IMR-90 (cell line): ENCODE data around the gene DPM1. TPM values are rescaled to one million over a fixed set of nuclear protein-coding genes. Genes with fewer than 3 reads are reported as not detected.
"Not testable (repeated sequence)": the region's sequence is repeated elsewhere in the genome, so short reads cannot be mapped to it uniquely, and the experiment has no call there.

Experiments
- ATAC-seq: fragments of 200-7000 bp; cut with Tn5 transposase; 2 replicates; pipeline ENCODE4 v1.9.1; 2020; ENCODE audit warnings: low read depth, mild to moderate bottlenecking, moderate library complexity
- BruUV-seq: library from RNA; stranded (reverse); fragments of 400-500 nt; replicated peaks from 2 replicates; lab custom pipeline; 2021; lab: Mats Ljungman, UMichigan
- CTCF ChIA-PET: fragments of 300-600 bp; formaldehyde crosslinking; extraction: SDS; loops from one replicate; lab custom pipeline; 2021; ENCODE audit warnings: antibody characterized with exemption; lab: Yijun Ruan, JAX
- POLR2A ChIA-PET: fragments of 300-600 bp; sonication (Branson Sonifier 250); formaldehyde crosslinking; loops from one replicate; lab custom pipeline; 2022; ENCODE audit warnings: antibody characterized with exemption; ENCODE audit not compliant: unreplicated experiment; lab: Charles Lee
- DNase-seq: peaks from one replicate; pipeline ENCODE4 v3.0.0; 2013
- H2AFZ ChIP-seq: replicated peaks from 2 replicates; pipeline ENCODE3; 2013; ENCODE audit warnings: low read length, mild to moderate bottlenecking; ENCODE audit not compliant: poor library complexity
- H2AK5ac ChIP-seq: 2 replicates; pipeline ENCODE4 v1.6.1; 2013; ENCODE audit warnings: low read depth, low read length, inconsistent platforms
- H2AK9ac ChIP-seq: replicated peaks from 2 replicates; pipeline ENCODE3; 2013; ENCODE audit warnings: mild to moderate bottlenecking, low read depth, low read length, moderate library complexity; ENCODE audit not compliant: poor library complexity
- H2BK120ac ChIP-seq: 2 replicates; pipeline ENCODE4 v1.6.1; 2013; ENCODE audit warnings: low read depth, low read length, inconsistent platforms
- H2BK15ac ChIP-seq: 3 replicates; pipeline ENCODE4 v1.6.1; 2013; ENCODE audit warnings: low read depth, low read length, inconsistent platforms
- H2BK20ac ChIP-seq: 2 replicates; pipeline ENCODE4 v1.6.1; 2013; ENCODE audit warnings: low read depth, mild to moderate bottlenecking, inconsistent platforms, low read length, moderate library complexity
- H2BK5ac ChIP-seq: 2 replicates; pipeline ENCODE4 v1.6.1; 2013; ENCODE audit warnings: mild to moderate bottlenecking, low read depth, low read length, inconsistent platforms; ENCODE audit not compliant: poor library complexity, severe bottlenecking
- H3K14ac ChIP-seq: replicated peaks from 2 replicates; pipeline ENCODE4 v1.6.1; 2013; ENCODE audit warnings: low read depth, low read length, inconsistent platforms
- H3K18ac ChIP-seq: 2 replicates; pipeline ENCODE4 v1.6.1; 2013; ENCODE audit warnings: low read depth, low read length, control low read depth
- H3K23ac ChIP-seq: 2 replicates; pipeline ENCODE4 v1.6.1; 2013; ENCODE audit warnings: low read depth, low read length, inconsistent platforms
- H3K27ac ChIP-seq: 2 replicates; pipeline ENCODE4 v1.5.1; 2013; ENCODE audit warnings: mild to moderate bottlenecking, control low read depth, low read length; ENCODE audit not compliant: insufficient read depth
- H3K27me3 ChIP-seq: 2 replicates; pipeline ENCODE4 v1.6.1; 2013; ENCODE audit warnings: low read length; ENCODE audit not compliant: control insufficient read depth, insufficient read depth
- H3K36me3 ChIP-seq: 2 replicates; pipeline ENCODE4 v1.6.1; 2013; ENCODE audit warnings: low read length, mixed read lengths; ENCODE audit not compliant: control insufficient read depth, insufficient read depth
- H3K4ac ChIP-seq: 2 replicates; pipeline ENCODE4 v1.6.1; 2013; ENCODE audit warnings: low read depth, low read length, inconsistent platforms
- H3K4me1 ChIP-seq: 2 replicates; pipeline ENCODE4 v1.6.1; 2013; ENCODE audit warnings: low read length, mixed read lengths; ENCODE audit not compliant: control insufficient read depth, insufficient read depth
- H3K4me2 ChIP-seq: 2 replicates; pipeline ENCODE4 v1.6.1; 2013; ENCODE audit warnings: low read depth, mild to moderate bottlenecking, control low read depth, low read length, moderate library complexity
- H3K4me3 ChIP-seq: 2 replicates; pipeline ENCODE4 v1.5.1; 2013; ENCODE audit warnings: low read depth, mild to moderate bottlenecking, control low read depth, low read length, moderate library complexity; ENCODE audit not compliant: insufficient read depth
- H3K56ac ChIP-seq: 2 replicates; pipeline ENCODE4 v1.6.1; 2013; ENCODE audit warnings: low read length, inconsistent platforms; ENCODE audit not compliant: insufficient read depth; ENCODE audit errors: extremely low read depth
- H3K79me1 ChIP-seq, 2 experiments: 2 replicates each; pipeline ENCODE4 v1.6.1; 2013; ENCODE audit warnings: low read length in 2 of 2, inconsistent platforms in 1 of 2, low read depth in 1 of 2
- H3K9ac ChIP-seq: 2 replicates; pipeline ENCODE4 v1.6.1; 2013; ENCODE audit warnings: low read depth, low read length, control low read depth
- H3K9me1 ChIP-seq: 2 replicates; pipeline ENCODE4 v1.6.1; 2013; ENCODE audit warnings: low read length, inconsistent platforms; ENCODE audit not compliant: insufficient read depth
- H3K9me3 ChIP-seq: 2 replicates; pipeline ENCODE4 v1.6.1; 2013; ENCODE audit warnings: low read length; ENCODE audit not compliant: control insufficient read depth, insufficient read depth
- H4K20me1 ChIP-seq: 2 replicates; pipeline ENCODE4 v1.6.1; 2013; ENCODE audit warnings: low read length, inconsistent platforms; ENCODE audit not compliant: insufficient read depth
- H4K5ac ChIP-seq: 2 replicates; pipeline ENCODE4 v1.6.1; 2013; ENCODE audit warnings: mild to moderate bottlenecking, low read depth, low read length, control low read depth
- H4K8ac ChIP-seq, 2 experiments: 2 replicates each; pipeline ENCODE4 v1.6.1; 2013; ENCODE audit warnings: low read depth in 2 of 2, low read length in 2 of 2, control low read depth in 1 of 2, inconsistent platforms in 1 of 2
- H4K91ac ChIP-seq: 2 replicates; pipeline ENCODE4 v1.6.1; 2013; ENCODE audit warnings: low read depth, low read length, inconsistent platforms; ENCODE audit not compliant: insufficient read depth
- WGBS, 2 experiments: methylation state at CpG; one replicate each; pipeline versions ENCODE4 v1.1.5 to v1.1.7; 2013; ENCODE audit warnings: missing lambda C conversion rate in 2 of 2; ENCODE audit not compliant: insufficient read length in 1 of 2; ENCODE audit errors: extremely low coverage in 2 of 2; 5-methylcytosine and 5-hydroxymethylcytosine counted together
- dilution Hi-C: fragments of 300-500 bp; cut with HindIII; formaldehyde crosslinking; loops from one replicate; pipeline ENCODE4 v1.14.3; 2018; ENCODE audit warnings: low sequenced_read_pairs; ENCODE audit not compliant: unreplicated experiment
- in situ Hi-C: fragments of 300-500 bp; cut with MboI; formaldehyde crosslinking; loops from 3 replicates; pipeline ENCODE4 v1.14.3; 2019; ENCODE audit warnings: low sequenced_read_pairs, inconsistent platforms, mixed read lengths
- intact Hi-C: fragments of 100-400 bp; cut with micrococcal nuclease; formaldehyde crosslinking; loops from 2 replicates; pipeline ENCODE4 v1.10.0; 2022
- polyA plus RNA-seq, 3 experiments: library from polyadenylated mRNA; depleted of rRNA; stranded (reverse); fragments of >200 nt; gene quantifications; 2 replicates each; pipeline ENCODE4 v1.2.3, GENCODE V29; 2012; ENCODE audit warnings: low replicate concordance in 1 of 3
- total RNA-seq: library from RNA; depleted of rRNA; stranded (reverse); fragments of >200 nt; gene quantifications from 2 replicates; pipeline ENCODE4 v1.2.3, GENCODE V29; 2012
- TF ChIP-seq, protein P1 (sequence below): conservative IDR thresholded peaks from 2 replicates; pipeline ENCODE4 v1.5.1; 2012; ENCODE audit warnings: mild to moderate bottlenecking, low read depth, low read length, improper control_type of control experiment
- TF ChIP-seq, protein P2 (sequence below): fragments of 150-350 bp; IDR thresholded peaks from 2 replicates; pipeline ENCODE4 v1.6.1; 2017; ENCODE audit warnings: mild to moderate bottlenecking, antibody characterized with exemption, low read length, low read depth

The DPM1 gene
- total and polyA plus RNA-seq, 2 of the 4 experiments (the other 2 are of a cell fraction), result 59.1 to 89.1 TPM

DNA sequence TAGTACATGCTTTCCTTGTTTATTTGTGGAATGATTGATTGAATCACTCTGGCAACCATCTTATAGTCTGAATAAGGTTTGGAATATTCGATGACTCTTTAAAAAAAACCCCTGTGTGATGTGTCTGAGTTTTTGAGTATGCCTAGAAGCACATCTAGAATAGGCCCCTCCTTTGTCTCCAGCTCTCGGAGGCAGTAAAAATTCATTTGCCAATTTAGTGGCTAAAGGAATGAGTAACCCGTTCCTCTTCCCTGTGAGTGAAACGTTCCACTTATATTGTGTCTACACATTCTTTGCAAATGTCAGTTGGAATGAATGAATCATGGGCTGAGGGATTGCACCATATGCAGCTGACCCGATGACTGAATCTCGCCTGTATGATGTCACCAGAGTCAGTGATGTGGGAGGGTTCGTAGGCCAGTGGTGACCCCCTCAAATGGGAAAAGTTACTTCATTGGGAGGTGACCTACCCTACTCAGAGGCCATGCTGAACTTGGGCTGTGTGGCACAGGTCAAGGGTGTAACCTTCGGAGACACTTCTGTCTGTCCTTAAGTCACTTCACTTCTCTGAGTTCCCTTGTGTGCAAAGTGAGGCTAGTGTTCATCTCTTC is 21.8 kb upstream of the DPM1 start (continued):
- TF ChIP-seq, protein P1, sequence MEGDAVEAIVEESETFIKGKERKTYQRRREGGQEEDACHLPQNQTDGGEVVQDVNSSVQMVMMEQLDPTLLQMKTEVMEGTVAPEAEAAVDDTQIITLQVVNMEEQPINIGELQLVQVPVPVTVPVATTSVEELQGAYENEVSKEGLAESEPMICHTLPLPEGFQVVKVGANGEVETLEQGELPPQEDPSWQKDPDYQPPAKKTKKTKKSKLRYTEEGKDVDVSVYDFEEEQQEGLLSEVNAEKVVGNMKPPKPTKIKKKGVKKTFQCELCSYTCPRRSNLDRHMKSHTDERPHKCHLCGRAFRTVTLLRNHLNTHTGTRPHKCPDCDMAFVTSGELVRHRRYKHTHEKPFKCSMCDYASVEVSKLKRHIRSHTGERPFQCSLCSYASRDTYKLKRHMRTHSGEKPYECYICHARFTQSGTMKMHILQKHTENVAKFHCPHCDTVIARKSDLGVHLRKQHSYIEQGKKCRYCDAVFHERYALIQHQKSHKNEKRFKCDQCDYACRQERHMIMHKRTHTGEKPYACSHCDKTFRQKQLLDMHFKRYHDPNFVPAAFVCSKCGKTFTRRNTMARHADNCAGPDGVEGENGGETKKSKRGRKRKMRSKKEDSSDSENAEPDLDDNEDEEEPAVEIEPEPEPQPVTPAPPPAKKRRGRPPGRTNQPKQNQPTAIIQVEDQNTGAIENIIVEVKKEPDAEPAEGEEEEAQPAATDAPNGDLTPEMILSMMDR, result no peak
- TF ChIP-seq, protein P2, sequence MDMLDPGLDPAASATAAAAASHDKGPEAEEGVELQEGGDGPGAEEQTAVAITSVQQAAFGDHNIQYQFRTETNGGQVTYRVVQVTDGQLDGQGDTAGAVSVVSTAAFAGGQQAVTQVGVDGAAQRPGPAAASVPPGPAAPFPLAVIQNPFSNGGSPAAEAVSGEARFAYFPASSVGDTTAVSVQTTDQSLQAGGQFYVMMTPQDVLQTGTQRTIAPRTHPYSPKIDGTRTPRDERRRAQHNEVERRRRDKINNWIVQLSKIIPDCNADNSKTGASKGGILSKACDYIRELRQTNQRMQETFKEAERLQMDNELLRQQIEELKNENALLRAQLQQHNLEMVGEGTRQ, result peak; percentile 11; the same call in 1 of the 2 replicates

DNA sequence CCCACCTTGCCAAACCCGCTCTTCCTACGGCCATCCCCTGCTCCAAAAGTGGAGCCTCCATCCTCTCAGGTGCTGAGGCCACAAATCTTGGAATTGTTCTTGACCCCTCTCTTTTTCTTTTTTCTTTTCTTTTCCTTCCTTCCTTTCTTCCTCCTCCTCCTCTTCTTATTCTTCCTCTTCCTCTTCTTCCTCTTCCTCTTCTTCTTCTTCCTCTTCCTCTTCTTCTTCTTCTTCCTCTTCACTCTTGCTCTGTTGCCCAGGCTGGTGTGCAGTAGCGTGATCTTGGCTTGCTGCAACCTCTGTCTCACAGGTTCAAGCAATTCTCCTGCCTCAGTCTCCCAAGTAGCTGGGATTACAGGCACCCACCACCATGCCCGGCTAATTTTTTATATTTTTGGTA is 20.2 kb upstream of the DPM1 start:
- H4K91ac ChIP-seq, H3K4ac ChIP-seq, H4K20me1 ChIP-seq, BruUV-seq, H3K9me3 ChIP-seq, H3K4me2 ChIP-seq, H2BK120ac ChIP-seq, H3K18ac ChIP-seq, dilution Hi-C loops, H2AK9ac ChIP-seq, intact Hi-C loops, POLR2A ChIA-PET, CTCF ChIA-PET, H4K8ac ChIP-seq, H2BK20ac ChIP-seq, H3K23ac ChIP-seq, H2BK5ac ChIP-seq, H3K9ac ChIP-seq, H3K27ac ChIP-seq, H3K56ac ChIP-seq, H4K5ac ChIP-seq, DNase-seq, H3K27me3 ChIP-seq, H3K36me3 ChIP-seq, ATAC-seq, H2AFZ ChIP-seq, H3K4me3 ChIP-seq, H3K14ac ChIP-seq: not testable (repeated sequence)
- H3K79me1 ChIP-seq, result peaks cover 0 to 15% of the 10 kb centered on the region in 2 experiments; a peak in 1 of 4 replicates
- peak overlapping the region; percentile 39; the same call in 1 of the 2 replicates for H2AK5ac ChIP-seq
- H3K4me1 ChIP-seq, result peaks cover 24% of the 10 kb centered on the region
- in situ Hi-C loops, result loop anchor here (25.0 kb wide), 2 partner anchors 784 to 1109 kb away; partner anchors contain the start of gene ATP9A
- H3K9me1 ChIP-seq, result peaks cover 19% of the 10 kb centered on the region
- H2BK15ac ChIP-seq, result 0 out of 3 replicates have a peak overlapping the region, but pooled peaks have one; percentile 26
- no CpG with 5 or more reads among the region's 4 CpGs for WGBS, 2 experiments
